Erythroblast (primary cell): ENCODE measurements around the gene GPC5.

Experiments used
- GATA1 ChIP-seq: IDR thresholded peaks from 2 replicates; pipeline ENCODE4 v1.6.1; 2011; ENCODE audit warnings: low read depth, mild to moderate bottlenecking, control low read depth, low read length, moderate library complexity
- POLR2A ChIP-seq: IDR thresholded peaks from 2 replicates; pipeline ENCODE4 v1.6.1; 2011; ENCODE audit warnings: mild to moderate bottlenecking, low read length

GRCh38 chr13:92480387-92480786, 1082.0 kb downstream of the GPC5 start:
- no peak for TF ChIP-seq POLR2A
- TF ChIP-seq GATA1 = no peak
